PC-9 (cell line): ENCODE results near the gene GPER1. TPM values are rescaled to one million over a fixed set of nuclear protein-coding genes. Genes with fewer than 3 reads are reported as not detected.
"Not testable (repeated sequence)": the region's sequence is repeated elsewhere in the genome, so short reads cannot be mapped to it uniquely, and the experiment has no call there.

ENCODE experiments used
- BruUV-seq: library from RNA; stranded (reverse); fragments of 400-500 nt; replicated peaks from 2 replicates; lab custom pipeline; 2021; lab: Mats Ljungman, UMichigan
- CTCF ChIA-PET: fragments of 300-600 bp; sonication (Branson Sonifier 250); formaldehyde crosslinking; loops from one replicate; lab custom pipeline; 2022; ENCODE audit warnings: antibody characterized with exemption; lab: Charles Lee
- POLR2A ChIA-PET: fragments of 300-600 bp; sonication (Branson Sonifier 250); formaldehyde crosslinking; loops from one replicate; lab custom pipeline; 2022; ENCODE audit warnings: antibody characterized with exemption; ENCODE audit not compliant: unreplicated experiment; lab: Charles Lee
- DNase-seq, 2 experiments: peaks; one replicate each; pipeline versions ENCODE4 v3.0.0 to v3.0.0-alpha.2; 2015 to 2022; ENCODE audit warnings: mixed read lengths in 1 of 2
- H2AFZ ChIP-seq: fragments of 200-600 bp; sonication (generic); 2 replicates; pipeline ENCODE4 v1.8.1; 2017; ENCODE audit warnings: antibody characterized with exemption
- H3F3A ChIP-seq: fragments of 200-600 bp; sonication (generic); 2 replicates; pipeline ENCODE4 v1.8.1; 2017; ENCODE audit warnings: antibody characterized with exemption, mild to moderate bottlenecking, low read depth; ENCODE audit not compliant: insufficient read depth
- H3K27ac ChIP-seq: fragments of 200-600 bp; sonication (generic); 2 replicates; pipeline ENCODE4 v1.6.1; 2016; ENCODE audit warnings: mixed run types
- H3K27me3 ChIP-seq: fragments of 200-600 bp; sonication (generic); 2 replicates; pipeline ENCODE4 v1.6.1; 2016; ENCODE audit warnings: low read depth, mixed run types; ENCODE audit not compliant: insufficient read depth
- H3K36me3 ChIP-seq: fragments of 200-600 bp; sonication (generic); 2 replicates; pipeline ENCODE4 v1.6.1; 2016; ENCODE audit warnings: low read depth, mixed run types
- H3K4me1 ChIP-seq: fragments of 200-600 bp; sonication (generic); replicated peaks from 2 replicates; pipeline ENCODE4 v1.6.1; 2016; ENCODE audit warnings: mixed run types; ENCODE audit not compliant: insufficient read depth
- H3K4me2 ChIP-seq: fragments of 200-600 bp; sonication (generic); 2 replicates; pipeline ENCODE4 v1.6.1; 2017; ENCODE audit warnings: mixed run types
- H3K4me3 ChIP-seq: fragments of 200-600 bp; sonication (generic); 2 replicates; pipeline ENCODE4 v1.6.1; 2016; ENCODE audit warnings: mixed run types
- H3K79me2 ChIP-seq: fragments of 200-600 bp; sonication (generic); 2 replicates; pipeline ENCODE4 v1.6.1; 2017; ENCODE audit warnings: low read depth, mixed run types
- H3K9me2 ChIP-seq: fragments of 200-600 bp; sonication (generic); 2 replicates; pipeline ENCODE4 v1.8.1; 2017; ENCODE audit warnings: mild to moderate bottlenecking; ENCODE audit not compliant: insufficient read depth
- H3K9me3 ChIP-seq: fragments of 200-600 bp; sonication (generic); 2 replicates; pipeline ENCODE4 v1.8.1; 2016; ENCODE audit warnings: low read depth; ENCODE audit not compliant: insufficient read depth
- H4K20me1 ChIP-seq: fragments of 200-600 bp; sonication (generic); 2 replicates; pipeline ENCODE4 v1.8.1; 2017; ENCODE audit not compliant: insufficient read depth
- EZH2 ChIP-seq: fragments of 200-600 bp; sonication (generic); IDR thresholded peaks from 2 replicates; pipeline ENCODE4 v1.8.0; 2017; ENCODE audit warnings: antibody characterized with exemption, low read depth
- intact Hi-C: fragments of 100-400 bp; cut with micrococcal nuclease; formaldehyde crosslinking; loops from one replicate; pipeline ENCODE4 v1.10.0; 2022; ENCODE audit not compliant: unreplicated experiment
- total RNA-seq: library from RNA; stranded (reverse); gene quantifications from 2 replicates; pipeline ENCODE4 v1.2.3, GENCODE V29; 2021
- TF ChIP-seq, protein P1 (sequence below): fragments of 200-600 bp; sonication (generic); conservative IDR thresholded peaks from 2 replicates; pipeline ENCODE4 v1.6.1; 2017; ENCODE audit warnings: mixed run types, antibody characterized with exemption, mild to moderate bottlenecking, moderate library complexity

The GPER1 gene
- total RNA-seq, 1 experiment from 2014 or later = 0.37 TPM

DNA sequence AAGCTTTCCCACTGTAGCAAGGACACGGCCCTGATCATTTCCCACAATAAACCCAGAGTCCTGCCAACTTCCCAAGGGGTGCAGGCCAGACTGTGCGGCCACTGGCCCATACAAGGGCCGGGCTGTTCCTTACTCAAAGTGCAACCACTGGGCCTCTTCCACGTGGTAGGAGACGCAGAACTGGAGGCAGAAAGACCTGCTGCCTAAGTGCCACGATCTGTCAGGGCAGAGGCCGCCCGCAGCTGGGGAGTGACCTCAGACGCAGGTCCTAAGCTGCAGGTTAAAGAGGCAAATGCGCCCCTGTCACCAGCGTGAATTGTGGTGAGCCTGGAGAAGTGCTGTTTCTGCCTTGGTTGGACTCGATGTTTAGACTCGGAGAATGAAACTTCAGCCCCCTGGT, 26.2 kb downstream of the GPER1 start:
- Histone ChIP-seq H2AFZ (no peak overlapping the region), H3K27me3 (no peaks in the 10 kb centered on the region), H3K9me3 (no peaks in the 10 kb centered on the region), H3K27ac (no peak overlapping the region), H4K20me1 (peaks cover 29% of the 10 kb centered on the region), H3K79me2 (peaks cover 20% of the 10 kb centered on the region), H3F3A (peaks cover 11% of the 10 kb centered on the region), H3K36me3 (no peaks in the 10 kb centered on the region), H3K4me3 (no peak overlapping the region), H3K9me2 (no peaks in the 10 kb centered on the region), H3K4me2 (no peak overlapping the region), H3K4me1 (no peaks in the 10 kb centered on the region)
- ChIA-PET CTCF (interaction anchor here (1.1 kb wide), 1 partner anchor 72 kb away, joined by 12 read pairs; no protein-coding TSS in a partner anchor), POLR2A (no interaction called here)
- no peak for TF ChIP-seq EZH2
- TF ChIP-seq, protein P1, sequence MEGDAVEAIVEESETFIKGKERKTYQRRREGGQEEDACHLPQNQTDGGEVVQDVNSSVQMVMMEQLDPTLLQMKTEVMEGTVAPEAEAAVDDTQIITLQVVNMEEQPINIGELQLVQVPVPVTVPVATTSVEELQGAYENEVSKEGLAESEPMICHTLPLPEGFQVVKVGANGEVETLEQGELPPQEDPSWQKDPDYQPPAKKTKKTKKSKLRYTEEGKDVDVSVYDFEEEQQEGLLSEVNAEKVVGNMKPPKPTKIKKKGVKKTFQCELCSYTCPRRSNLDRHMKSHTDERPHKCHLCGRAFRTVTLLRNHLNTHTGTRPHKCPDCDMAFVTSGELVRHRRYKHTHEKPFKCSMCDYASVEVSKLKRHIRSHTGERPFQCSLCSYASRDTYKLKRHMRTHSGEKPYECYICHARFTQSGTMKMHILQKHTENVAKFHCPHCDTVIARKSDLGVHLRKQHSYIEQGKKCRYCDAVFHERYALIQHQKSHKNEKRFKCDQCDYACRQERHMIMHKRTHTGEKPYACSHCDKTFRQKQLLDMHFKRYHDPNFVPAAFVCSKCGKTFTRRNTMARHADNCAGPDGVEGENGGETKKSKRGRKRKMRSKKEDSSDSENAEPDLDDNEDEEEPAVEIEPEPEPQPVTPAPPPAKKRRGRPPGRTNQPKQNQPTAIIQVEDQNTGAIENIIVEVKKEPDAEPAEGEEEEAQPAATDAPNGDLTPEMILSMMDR = no peak
- intact Hi-C loops = no loop called here
- DNase-seq = no peak
- BruUV-seq = no TSS peak

DNA sequence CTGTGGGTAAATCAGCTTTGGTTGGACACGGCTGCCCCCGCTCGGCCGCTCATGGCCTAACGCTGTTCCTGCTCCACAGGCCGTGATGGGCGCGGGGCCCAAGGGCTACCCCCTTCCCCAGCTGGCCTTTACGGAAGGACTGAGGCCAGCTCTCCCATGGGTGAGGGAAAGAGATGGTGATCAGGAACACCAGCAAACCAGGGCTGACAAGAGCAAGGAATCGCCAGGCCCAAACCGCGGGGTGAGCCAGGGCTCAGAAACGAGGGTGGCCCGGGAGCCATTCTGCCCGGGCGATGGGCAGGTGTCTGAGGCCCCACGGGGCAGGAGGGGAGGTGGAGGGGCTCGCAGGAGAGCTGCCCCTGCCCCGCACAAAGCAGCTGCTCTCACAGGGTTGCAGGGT, 26.6 kb downstream of the GPER1 start:
- Histone ChIP-seq H3F3A (peaks cover 11% of the 10 kb centered on the region), H3K4me2 (no peak overlapping the region), H2AFZ (no peak overlapping the region), H3K9me2 (no peaks in the 10 kb centered on the region), H3K79me2 (peaks cover 20% of the 10 kb centered on the region), H4K20me1 (peaks cover 29% of the 10 kb centered on the region), H3K36me3 (no peaks in the 10 kb centered on the region), H3K27ac (no peak overlapping the region), H3K4me3 (no peak overlapping the region), H3K9me3 (no peaks in the 10 kb centered on the region), H3K4me1 (no peaks in the 10 kb centered on the region), H3K27me3 (no peaks in the 10 kb centered on the region)
- intact Hi-C loops = no loop called here
- ChIA-PET POLR2A (no interaction called here), CTCF (no interaction called here)
- no peak for TF ChIP-seq EZH2
- TF ChIP-seq, protein P1 = no peak
- no peak for DNase-seq
- BruUV-seq = no TSS peak

DNA sequence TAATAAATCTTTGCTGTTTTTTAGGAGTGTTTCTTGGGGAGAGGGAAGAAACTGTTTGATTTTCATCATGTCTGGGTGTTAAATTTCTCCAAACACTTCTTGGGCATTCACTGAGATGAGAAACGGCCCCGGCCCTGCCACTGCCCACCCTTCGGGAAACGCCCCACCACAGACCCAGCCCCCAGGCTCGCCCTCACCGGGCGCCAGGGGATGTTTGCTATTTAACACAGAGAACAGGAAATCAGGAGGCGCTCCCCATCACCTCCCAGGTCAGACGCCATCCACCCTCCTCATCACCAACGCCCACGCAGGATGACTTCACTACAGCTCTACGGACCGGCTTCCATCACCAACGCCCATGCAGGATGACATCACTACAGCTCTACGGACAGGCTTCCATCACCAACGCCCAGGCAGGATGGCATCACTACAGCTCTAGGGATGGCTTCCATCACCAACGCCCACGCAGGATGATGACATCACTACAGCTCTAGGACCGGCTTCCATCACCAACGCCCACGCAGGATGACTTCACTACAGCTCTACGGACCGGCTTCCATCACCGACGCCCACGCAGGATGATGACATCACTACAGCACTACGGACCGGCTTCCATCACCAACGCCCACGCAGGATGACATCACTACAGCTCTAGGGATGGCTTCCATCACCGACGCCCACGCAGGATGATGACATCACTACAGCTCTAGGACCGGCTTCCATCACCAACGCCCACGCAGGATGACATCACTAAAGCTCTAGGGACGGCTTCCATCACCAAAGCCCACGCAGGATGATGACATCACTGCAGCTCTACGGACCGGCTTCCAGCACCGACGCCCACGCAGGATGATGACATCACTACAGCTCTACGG, 27.5 kb downstream of the GPER1 start:
- H3K27me3 ChIP-seq, DNase-seq, H3K27ac ChIP-seq, CTCF ChIA-PET, intact Hi-C loops, H2AFZ ChIP-seq, H3K4me3 ChIP-seq, H3K36me3 ChIP-seq, H3K4me2 ChIP-seq, H3K4me1 ChIP-seq, H3K9me3 ChIP-seq, H3K9me2 ChIP-seq, BruUV-seq: not testable (repeated sequence)
- H3K79me2 ChIP-seq = peaks cover 20% of the 10 kb centered on the region
- H4K20me1 ChIP-seq = peaks cover 28% of the 10 kb centered on the region
- POLR2A ChIA-PET = interaction anchor here (0.7 kb wide), 1 partner anchor 899 kb away, joined by 6 read pairs; no protein-coding TSS in a partner anchor
- H3F3A ChIP-seq = peaks cover 11% of the 10 kb centered on the region

DNA sequence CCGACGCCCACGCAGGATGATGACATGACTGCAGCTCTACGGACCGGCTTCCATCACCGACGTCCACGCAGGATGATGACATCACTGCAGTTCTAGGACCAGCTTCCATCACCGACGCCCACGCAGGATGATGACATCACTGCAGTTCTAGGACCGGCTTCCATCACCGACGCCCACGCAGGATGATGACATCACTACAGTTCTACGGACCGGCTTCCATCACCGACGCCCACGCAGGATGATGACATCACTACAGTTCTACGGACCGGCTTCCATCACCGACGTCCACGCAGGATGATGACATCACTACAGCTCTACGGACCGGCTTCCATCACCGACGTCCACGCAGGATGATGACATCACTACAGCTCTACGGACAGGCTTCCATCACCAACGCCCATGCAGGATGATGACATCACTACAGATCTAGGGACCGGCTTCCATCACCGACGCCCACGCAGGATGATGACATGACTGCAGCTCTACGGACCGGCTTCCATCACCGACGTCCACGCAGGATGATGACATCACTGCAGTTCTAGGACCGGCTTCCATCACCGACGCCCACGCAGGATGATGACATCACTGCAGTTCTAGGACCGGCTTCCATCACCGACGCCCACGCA, 28.6 kb downstream of the GPER1 start:
- H3K9me2 ChIP-seq, H3K4me2 ChIP-seq, POLR2A ChIA-PET, DNase-seq, H3K4me3 ChIP-seq, H3K27me3 ChIP-seq, H3K27ac ChIP-seq, H2AFZ ChIP-seq, BruUV-seq, CTCF ChIA-PET, H3K4me1 ChIP-seq, H3K9me3 ChIP-seq, intact Hi-C loops, H3K36me3 ChIP-seq: not testable (repeated sequence)
- Histone ChIP-seq H3F3A (peaks cover 14% of the 10 kb centered on the region), H4K20me1 (peaks cover 34% of the 10 kb centered on the region), H3K79me2 (peaks cover 20% of the 10 kb centered on the region)
